Endometrial microvascular endothelial cells (primary cell): ENCODE measurements around the gene ZC3H18. TPM values are rescaled to one million over a fixed set of nuclear protein-coding genes. Genes with fewer than 3 reads are reported as not detected.
"Not testable (repeated sequence)": the region's sequence is repeated elsewhere in the genome, so short reads cannot be mapped to it uniquely, and the experiment has no call there.

Experiments
- in situ Hi-C: cut with HindIII; loops from 2 replicates; pipeline ENCODE4 v1.10.0; 2017; ENCODE audit warnings: low sequenced_read_pairs, low pct_unique_long_range_greater_than_20kb; ENCODE audit errors: inconsistent ontology term
- total RNA-seq: library from RNA; depleted of rRNA; stranded (reverse); fragments of >200 nt; gene quantifications from one replicate; pipeline ENCODE4 v1.2.3, GENCODE V29; 2015; ENCODE audit errors: inconsistent ontology term

ZC3H18 gene
- total RNA-seq, 1 donor from 2014 or later = 13.1 TPM

GRCh38 chr16:88593910-88594309, 23.7 kb downstream of the ZC3H18 start:
- in situ Hi-C loops = no loop called here

- in situ Hi-C loops = no loop called here
Observed at GRCh38 chr16:88595101-88595500, 24.9 kb downstream of the ZC3H18 start.

GRCh38 chr16:88595921-88596320, 25.7 kb downstream of the ZC3H18 start:
- in situ Hi-C loops = no loop called here

GRCh38 chr16:88596483-88596882, 26.3 kb downstream of the ZC3H18 start:
- in situ Hi-C loops = no loop called here

- in situ Hi-C loops = no loop called here
Observed at GRCh38 chr16:88597856-88598491, 27.8 kb downstream of the ZC3H18 start.

- in situ Hi-C loops = no loop called here
Observed at GRCh38 chr16:88599092-88599733, 29.0 kb downstream of the ZC3H18 start.

DNA sequence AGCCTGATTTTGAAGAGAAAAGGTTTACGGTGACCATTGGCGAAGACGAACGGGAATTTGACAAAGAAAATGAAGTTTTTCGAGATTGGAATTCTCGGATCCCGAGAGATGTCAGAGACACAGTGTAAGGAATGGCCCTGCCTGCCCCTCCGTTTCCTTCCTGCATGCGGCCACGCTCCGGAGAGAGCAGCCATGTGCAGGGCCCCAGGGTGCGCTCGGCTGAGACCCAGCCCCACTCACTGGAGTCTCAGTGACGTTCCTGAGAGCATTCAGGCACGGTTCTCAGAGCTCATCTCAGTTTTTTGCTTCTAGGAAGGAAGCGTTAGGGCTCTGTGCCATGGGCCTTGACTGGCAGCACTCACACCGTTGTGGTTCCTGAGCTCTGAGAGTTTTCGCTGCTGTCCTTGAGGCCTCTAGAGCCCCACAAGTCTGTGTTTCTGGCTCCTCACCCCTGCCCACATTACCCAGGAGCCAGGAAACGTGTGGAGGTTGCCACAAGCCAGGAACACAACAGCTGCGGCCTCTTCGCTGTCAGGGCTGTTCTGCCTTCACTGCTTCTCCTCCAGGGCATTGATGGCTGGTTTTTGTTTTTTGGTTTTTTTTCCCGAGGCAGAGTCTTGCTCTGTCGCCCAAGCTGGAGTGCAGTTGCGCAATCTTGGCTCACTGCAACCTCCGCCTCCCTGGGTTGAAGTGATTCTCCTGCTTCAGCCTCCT, 29.8 kb downstream of the ZC3H18 start:
- in situ Hi-C loops = no loop called here

DNA sequence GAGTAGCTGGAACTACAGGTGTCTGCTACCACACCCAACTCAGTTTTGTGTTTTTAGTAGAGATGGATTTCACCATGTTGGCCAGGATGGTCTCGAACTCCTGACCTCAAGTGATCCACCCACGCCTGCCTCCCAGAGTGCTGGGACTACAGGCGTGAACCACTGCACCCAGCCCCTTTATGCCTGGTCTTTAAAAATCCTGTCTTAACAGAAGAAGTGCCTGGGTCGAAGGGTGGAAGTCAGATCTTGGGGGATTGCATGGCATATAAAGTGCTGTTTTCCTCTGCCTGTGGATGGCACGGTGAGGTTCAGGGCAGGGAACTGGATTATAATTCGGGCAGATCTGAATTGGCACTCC, 30.3 kb downstream of the ZC3H18 start:
- in situ Hi-C loops = no loop called here

DNA sequence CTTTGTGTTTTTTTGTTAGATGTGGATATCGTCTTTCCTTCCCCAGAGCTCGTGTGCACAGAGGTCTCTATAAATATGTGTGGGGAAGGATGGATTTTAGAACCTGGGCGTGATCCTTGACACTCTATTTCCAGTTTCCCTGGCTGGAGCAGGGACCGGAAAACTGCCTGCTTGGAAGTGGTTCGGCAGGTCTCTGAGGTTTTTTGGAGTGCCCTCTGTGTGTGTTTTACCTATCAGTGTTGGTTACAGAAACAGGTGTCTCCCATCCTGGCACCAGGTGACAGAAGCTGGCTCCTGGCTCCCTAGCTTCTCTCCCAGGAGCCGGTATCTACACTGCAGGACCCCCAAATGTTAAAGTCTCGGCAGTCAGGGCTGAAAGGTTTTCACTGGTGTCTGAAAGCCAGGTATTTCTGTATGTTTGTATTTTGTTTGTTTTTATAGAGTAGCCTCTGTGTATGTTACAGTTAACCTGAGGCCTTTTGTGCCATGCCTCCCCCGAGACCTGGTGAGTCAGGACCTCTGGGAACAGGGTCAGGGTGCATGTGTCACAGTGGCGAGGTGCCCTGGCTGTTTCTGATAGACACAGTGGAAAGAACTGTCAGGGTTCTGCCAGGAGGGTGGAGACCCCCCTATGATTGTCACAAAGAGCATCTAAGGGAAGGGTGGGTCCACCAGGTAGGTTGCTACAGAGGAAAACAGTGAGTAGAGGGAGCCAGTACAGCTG, 31.3 kb downstream of the ZC3H18 start:
- in situ Hi-C loops = no loop called here

GRCh38 chr16:88602091-88602490, 31.9 kb downstream of the ZC3H18 start:
- in situ Hi-C loops = no loop called here

DNA sequence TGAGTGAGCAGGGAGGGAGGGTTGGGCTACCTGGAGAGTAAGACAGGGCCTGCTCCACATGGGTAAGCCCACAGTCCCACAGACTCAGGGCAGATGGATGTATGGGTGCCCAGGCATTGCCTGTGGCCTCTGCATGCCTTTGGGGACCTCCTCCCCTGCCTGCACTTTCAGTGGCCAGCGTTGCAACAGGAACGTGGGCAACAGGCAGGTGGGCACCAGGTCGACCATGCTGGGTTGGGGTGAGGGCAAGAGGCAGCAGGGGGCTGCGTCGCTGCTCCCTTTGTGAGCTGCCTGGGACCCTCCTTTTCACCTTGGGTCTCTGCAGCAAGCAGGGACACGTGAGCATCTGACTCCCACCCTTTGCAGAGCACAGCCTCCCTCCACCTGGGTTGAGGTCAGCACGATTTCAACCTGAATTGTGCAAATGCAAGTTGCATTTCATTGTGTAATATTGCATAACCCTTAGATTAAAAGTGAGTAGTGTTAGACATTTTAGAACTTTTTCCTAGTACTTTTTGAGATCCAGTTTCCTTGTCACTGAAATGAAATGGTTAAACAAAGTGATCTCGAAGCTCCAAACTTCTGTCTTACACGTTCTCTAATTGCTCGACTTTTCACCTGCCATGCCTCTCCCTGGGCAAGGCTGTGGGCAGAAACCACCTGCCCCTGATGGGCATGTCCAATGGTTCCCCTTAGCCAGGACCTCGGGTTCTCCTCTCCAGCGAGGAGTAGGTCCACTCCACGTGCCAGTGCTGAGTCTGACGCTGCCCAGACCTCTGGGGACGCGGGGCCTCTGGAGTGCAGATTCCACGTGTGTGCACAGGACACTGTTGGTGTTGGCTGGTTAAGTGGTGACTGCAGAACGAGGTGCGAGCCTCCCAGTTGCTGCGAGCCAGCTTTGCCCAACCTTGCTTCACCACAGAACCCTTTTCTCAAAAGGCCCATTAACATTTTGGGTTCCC, 35.3 kb downstream of the ZC3H18 start:
- in situ Hi-C loops = no loop called here

DNA sequence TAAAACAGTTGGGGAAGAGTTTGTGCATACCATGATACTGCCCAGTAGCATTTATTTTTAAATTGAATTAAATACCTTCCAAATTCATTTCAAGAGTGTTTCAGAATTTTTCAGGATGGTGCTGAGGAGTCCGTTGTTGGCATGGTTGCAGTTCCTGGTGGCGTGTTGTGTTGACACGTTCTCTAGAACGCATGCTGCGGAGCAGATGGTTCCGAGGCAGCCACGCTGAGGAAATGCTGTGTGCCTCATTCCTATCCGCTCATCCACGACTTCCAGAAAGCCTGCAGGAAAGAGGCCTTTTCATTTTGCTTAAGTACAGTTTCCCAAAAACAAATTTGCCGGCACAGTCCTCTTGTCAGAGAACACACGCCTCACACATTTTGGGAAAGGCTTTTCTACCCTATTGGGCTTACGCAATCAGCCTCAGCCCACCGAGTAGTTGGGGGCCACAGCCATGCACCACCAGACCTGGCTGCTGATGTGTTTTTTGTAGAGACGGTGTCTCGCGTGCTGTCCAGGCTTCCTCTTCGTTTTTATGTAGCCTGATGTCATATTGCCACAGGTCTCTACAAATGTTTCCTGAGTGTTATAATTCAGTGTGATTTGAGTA, 36.0 kb downstream of the ZC3H18 start:
- in situ Hi-C loops = no loop called here

DNA sequence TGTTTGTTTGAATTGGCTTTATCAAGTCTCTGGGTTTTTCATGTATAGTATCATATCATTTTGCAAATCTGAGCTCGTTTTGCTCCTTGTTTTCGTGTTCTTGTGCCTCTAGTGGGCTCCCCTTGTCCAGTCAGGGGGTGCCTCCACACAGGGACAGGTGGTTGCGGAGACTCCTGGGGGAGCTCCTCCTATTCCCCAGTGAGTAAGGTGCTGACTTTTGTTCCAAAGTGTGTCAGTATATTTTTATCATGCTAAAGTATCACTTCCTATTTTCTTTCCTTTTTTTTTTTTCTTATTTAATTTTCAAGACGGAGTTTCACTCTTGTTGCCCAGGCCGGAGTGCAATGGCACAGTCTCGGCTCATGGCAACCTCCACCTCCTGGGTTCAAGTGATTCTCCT, 37.9 kb downstream of the ZC3H18 start:
- in situ Hi-C loops = no loop called here

- in situ Hi-C loops = not testable (repeated sequence)
Observed at GRCh38 chr16:88609426-88609825, 39.2 kb downstream of the ZC3H18 start.

- in situ Hi-C loops = no loop called here
Observed at GRCh38 chr16:88610080-88610479, 39.9 kb downstream of the ZC3H18 start.

DNA sequence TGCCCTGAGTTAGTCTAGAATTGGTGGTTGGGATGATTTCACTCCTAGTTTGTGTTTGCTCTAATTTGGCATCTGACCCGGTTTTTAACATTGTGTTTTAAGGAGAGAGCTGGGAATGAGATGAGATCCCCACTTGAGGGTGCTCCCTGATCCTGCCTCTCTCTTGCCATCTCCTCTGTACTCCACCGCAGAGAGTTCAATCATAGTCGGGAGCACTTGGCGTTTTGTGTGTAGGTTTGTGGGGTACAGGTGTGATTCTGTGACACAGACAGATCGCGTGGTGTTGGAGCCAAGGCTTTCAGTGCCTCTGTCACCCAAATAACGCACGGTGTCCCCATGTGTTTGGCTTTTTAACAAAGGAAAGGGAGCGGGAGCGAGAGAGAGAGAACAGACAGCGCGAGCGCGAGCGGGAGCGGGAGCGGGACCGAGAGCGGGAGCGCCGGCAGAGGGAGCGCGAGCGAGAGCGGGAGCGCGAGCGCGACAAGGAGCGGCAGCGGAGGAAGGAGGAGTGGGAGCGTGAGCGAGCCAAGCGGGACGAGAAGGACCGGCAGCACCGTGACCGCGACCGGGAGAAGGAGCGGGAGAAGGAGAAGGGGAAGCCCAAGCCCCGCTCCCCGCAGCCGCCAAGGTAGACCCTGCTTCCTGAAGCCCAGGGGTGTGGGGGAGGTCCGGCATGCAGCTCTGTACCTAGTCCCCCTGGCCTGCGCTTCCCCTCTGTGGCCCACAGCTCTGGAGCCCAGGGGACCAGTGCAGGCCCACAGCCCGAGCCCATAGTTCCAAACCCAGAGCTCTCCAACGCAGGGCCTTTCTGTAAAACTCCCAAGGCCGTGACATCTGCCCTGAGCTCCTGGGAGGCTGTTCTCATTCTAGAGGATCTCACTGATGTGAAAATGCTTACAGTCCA, 41.0 kb downstream of the ZC3H18 start:
- in situ Hi-C loops = no loop called here

- in situ Hi-C loops = no loop called here
Observed at GRCh38 chr16:88613293-88613692, 43.1 kb downstream of the ZC3H18 start.
